ENCODE measurements around the gene AIRE.
A peak's percentile ranks its signal among the peaks of the same experiment; 100 is the strongest.
"Not testable (repeated sequence)": the region's sequence is repeated elsewhere in the genome, so short reads cannot be mapped to it uniquely, and the experiment has no call there.

AIRE gene

DNA sequence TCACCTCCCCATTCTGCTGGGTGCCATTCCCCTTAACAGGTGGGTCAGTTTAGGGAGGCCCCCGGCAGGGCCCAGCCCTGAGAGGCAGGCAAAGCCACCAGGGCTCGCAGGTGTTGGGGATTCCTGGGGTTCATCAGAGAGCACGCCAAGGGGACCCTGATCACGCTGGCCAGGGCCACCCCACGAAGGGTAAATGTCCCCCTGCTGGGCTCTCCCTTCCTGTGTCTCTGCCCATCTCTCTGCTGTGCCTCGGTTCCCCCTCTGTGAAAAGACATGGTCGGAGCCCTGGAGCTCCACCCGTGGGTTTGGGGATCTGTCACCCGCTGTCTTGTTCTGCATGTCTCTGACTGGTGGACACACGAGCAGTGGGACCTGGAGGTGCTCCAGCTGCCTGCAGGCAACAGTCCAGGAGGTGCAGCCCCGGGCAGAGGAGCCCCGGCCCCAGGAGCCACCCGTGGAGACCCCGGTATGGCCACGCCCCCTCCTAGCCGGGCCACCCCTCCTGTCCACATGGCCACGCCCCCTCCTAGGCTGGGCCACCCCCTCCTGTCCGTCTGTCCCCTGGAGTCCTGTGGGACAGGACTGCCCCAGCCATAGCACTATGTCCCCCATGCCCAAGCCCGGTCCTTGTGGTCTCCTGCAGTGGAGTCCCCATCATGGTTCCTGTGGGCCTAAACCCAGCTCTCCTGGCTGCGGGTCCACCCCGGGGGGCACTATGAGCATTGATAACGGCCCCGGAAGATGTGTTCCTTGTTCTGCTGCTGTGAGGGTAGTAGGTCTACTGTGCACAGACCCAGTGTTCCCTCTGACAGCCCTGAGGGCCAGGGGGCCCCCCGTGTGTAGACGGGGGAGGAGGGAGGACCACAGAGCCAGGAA, 6.5 kb downstream of the AIRE start:
- no peak for DNase-seq (ENCODE audit: low read depth in 2 of 2)

DNA sequence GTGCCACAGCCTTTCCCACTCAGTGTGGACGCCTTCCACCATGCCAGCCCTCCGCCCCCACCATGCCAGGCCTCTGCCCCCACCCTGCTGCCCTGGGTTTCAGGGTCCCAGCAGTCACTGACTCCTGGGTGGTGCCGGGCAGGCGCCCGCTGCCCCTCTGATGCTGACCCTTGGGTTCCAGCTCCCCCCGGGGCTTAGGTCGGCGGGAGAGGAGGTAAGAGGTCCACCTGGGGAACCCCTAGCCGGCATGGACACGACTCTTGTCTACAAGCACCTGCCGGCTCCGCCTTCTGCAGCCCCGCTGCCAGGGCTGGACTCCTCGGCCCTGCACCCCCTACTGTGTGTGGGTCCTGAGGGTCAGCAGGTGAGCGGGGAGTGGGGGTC, 7.1 kb downstream of the AIRE start:
- DNase-seq (ENCODE audit: low read depth in 2 of 2) = no peak

DNA sequence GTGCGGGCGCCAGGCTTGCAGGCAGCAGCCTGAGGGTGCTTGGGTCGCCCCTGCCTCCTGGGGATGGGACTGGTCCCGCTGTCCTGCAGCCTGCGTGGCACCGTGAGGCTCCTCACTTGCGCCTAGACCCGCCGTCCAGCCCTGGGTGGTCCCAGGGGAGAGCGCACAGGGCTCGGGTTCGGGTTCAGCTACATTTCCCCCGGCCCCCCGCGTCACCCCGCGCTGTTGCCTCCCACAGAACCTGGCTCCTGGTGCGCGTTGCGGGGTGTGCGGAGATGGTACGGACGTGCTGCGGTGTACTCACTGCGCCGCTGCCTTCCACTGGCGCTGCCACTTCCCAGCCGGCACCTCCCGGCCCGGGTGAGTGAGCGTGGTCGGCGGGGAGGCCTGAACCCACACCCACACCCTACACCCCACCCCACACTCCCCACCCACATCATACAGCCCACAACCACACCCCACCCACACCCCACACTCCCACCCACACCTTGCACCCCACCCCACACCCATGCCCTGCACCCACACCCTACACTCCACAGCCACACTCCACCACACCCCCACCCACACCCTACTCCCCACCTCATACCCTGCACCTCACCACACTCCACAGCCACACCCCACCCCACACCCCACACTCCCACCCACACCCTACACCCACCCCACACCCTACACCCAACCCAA, 8.0 kb downstream of the AIRE start:
- no peak for DNase-seq (ENCODE audit: low read depth in 2 of 2)

DNA sequence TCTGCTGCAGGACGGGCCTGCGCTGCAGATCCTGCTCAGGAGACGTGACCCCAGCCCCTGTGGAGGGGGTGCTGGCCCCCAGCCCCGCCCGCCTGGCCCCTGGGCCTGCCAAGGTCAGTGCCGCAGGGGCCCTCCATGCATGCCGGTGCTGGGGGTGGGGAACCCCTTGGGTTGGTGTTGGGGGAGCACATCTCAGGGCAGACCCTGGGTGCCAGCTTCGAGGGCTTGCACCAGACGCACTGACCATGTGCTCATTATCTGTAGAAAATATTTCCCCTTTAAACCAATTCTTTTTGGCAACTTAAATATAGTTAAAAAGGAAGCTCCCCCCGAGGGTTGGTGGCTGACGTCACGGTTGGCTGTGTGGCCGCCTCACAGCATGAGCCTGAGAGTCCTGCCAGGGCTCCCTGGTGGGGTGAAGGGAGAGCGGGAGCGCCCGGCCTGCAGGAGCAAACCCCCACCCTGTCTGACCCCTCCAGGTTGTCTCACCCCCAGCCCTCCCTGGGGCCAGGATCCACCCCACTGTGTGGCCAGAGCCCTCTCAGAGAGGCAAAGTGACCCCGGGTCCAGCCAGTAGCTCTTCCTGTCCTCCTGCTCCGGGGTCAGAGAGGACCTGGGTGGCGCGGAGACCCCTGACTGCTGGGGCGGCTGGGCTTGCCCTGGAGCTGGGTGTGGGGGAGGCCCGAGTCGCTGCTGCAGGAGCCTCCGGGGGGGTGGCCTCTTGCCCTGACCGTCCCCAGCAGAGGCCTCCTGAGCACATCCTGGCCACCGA, 8.9 kb downstream of the AIRE start:
- DNase-seq (ENCODE audit: low read depth in 2 of 2) = no peak

DNA sequence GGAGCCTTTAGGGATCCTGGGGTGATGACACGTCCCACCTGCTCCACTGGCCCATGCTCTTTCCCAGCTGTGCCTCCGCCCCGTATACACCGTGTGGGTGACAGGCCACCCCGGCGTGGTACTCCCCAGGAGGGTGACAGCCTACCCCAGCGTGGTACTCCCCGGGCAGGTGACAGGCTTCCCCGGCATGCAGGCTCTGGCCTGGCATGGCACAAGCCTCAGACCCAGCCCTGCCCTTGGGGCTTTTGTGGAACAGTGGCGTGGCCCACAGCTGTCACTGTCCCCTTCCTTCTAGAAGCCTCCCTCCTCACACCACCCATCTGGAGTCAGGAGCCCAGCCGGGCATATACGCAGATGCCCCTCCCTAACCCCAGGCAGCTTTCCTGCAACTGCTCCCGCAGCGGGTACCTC, 9.5 kb downstream of the AIRE start:
- DNase-seq (ENCODE audit: low read depth in 2 of 2) = no peak

DNA sequence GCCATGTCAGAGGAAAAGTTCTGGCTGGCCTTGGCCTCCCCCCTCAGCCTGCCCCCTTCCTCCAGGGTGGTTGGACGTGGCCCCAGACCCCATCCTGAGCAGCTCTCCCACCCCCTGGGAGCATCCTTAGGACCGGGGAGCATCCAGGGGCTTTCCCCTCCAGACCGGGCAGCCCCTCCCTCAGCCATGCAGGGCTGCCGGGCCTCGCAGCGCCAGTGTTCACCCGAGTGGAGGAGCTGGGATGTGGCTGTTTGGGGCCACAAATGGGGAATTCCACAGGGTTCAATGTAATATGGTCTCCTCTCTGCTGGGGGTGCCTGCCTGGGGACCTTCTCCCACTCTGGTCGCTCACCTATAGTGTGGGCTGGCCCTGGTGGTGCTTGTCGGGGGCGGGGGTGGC, 10.0 kb downstream of the AIRE start:
- no peak for DNase-seq (ENCODE audit: low read depth in 2 of 2)

DNA sequence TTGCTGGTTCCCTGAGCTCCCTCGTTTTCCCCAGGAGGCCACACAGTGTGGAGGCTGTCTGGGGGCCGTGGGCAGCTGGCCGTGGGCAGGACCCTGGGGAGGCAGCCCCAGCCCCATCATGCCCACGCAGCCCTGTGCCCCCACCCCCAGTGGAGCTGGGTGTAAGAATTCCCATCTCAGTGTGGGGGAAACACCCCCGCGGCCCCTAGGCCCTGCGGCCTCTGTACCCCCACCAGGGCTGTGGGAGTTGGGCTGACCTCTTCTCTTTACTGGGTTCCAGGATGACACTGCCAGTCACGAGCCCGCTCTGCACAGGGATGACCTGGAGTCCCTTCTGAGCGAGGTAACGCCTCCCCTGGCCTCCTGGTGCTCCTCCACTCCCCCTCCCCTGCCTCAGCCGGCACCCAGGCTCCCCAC, 10.4 kb downstream of the AIRE start:
- no peak for DNase-seq (ENCODE audit: low read depth in 2 of 2)

DNA sequence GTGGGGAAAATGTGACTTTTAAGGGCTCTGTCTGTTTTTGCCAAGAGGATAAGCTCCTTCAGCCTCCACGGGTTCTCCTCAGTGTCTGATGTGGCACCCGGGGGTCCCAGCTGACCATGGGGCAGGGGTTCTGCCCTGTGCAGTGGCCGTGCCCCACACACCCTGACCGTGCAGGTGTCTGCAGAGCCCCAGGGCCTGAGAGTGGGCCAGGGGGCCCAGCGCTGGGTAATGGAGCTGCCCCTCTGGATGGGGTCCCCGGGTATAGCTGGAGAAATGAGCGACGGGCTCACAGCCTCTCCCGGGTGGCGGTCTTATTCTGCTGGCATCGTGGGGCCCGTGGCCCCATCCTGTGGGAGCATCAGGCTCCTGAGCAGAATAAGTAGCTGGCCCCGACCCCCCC, 11.2 kb downstream of the AIRE start:
- no peak for DNase-seq (ENCODE audit: low read depth in 2 of 2)

DNA sequence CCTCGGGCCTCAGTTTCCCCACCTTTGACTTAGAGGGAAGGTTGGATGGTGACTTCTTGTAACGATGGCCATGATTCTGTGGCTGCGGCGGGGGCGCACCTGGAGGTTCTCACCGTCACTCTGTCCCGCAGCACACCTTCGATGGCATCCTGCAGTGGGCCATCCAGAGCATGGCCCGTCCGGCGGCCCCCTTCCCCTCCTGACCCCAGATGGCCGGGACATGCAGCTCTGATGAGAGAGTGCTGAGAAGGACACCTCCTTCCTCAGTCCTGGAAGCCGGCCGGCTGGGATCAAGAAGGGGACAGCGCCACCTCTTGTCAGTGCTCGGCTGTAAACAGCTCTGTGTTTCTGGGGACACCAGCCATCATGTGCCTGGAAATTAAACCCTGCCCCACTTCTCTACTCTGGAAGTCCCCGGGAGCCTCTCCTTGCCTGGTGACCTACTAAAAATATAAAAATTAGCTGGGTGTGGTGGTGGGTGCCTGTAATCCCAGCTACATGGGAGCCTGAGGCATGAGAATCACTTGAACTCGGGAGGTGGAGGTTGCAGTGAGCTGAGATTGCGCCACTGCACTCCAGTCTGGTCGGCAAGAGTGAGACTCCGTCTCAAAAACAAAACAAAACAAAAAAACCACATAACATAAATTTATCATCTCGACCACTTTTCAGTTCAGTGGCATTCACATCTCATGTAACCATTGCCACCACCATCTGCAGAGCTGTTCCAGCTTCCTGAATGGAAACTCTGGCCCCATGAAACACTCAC, 12.0 kb downstream of the AIRE start:
- DNase-seq (ENCODE audit: low read depth in 2 of 2) = peak; percentile 66 to 67

DNA sequence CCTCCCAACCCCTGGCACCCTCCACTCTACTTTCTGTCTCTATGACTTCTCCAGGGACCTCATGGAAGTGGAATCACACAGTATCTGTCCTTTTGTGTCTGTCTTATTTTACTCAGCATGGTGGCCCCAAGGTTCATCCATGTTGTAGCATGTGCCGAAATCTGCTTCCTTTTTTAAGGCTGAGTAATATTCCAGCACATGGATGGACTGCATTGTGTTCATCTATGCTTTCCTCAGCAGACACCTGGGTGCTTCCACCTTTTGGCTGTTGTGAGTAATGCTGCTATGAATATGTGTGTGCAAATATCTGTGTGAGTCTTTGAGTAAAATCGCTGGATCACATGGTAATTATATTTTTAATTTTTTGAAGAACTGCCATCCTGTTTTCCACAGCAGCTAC, 12.6 kb downstream of the AIRE start:
- DNase-seq (ENCODE audit: low read depth in 2 of 2) = no peak

DNA sequence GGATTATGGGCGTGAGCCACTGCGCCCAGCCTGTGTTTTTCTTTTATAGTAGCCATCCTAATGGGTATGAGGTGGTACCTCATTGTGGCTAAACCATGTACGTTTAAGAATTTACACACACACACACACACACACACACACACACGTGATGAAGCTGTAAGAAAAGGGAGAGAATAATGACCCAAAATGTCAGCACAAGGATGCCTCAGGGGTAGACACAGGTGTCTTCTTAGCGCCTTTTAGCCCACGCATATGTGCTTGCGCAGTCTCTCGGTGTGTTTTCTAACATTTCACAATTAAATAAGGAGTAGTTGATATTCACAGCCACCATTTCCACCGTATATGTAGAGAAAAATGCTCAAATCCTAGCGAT, 13.4 kb downstream of the AIRE start:
- DNase-seq (ENCODE audit: low read depth in 2 of 2) = no peak

DNA sequence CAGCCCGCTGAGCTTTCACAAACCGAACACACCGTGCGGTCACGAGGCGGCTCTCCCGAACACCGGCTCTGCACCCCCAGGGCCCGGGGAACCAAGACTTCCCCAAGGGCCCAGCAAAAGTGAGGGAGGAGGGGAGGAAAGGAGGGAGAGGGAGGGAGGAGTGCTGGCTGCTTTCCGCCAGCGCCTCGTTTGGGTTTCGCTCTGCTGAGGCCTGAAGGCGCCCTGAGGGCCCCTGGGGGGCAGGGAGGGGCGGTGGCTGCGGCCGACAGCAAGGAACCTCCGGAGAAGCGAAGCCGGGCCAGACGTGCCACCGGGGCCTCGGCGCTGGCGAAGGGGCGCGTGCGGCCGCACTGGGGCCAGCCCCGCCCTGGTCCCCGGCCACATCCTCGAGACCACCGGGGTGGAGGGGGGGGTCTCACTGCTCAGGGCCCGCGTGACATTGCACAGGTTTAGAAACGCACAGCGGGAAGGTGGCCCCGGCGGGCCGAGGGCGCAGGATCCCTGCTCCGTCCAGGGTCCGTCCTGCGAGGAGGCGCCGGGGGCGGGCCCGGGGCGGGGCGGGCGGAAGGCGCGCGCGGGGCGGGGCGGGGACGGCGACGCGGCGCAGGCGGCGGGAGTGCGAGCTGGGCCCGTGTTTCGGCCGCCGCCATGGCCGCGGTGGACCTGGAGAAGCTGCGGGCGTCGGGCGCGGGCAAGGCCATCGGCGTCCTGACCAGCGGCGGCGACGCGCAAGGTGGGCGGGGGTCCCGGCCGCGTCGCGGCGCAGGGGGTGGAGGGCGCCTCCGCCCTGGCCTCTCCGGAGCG, 14.0 kb downstream of the AIRE start, which contains the start of gene PFKL:
Gene PFKL, plus strand, starts transcription at position 596 of the 804 bp plus-strand sequence. Its CDS starts 53 bp downstream, at position 649.
- peak in 1 of 2 donors; percentile 66 for DNase-seq (ENCODE audit: low read depth in 2 of 2)

DNA sequence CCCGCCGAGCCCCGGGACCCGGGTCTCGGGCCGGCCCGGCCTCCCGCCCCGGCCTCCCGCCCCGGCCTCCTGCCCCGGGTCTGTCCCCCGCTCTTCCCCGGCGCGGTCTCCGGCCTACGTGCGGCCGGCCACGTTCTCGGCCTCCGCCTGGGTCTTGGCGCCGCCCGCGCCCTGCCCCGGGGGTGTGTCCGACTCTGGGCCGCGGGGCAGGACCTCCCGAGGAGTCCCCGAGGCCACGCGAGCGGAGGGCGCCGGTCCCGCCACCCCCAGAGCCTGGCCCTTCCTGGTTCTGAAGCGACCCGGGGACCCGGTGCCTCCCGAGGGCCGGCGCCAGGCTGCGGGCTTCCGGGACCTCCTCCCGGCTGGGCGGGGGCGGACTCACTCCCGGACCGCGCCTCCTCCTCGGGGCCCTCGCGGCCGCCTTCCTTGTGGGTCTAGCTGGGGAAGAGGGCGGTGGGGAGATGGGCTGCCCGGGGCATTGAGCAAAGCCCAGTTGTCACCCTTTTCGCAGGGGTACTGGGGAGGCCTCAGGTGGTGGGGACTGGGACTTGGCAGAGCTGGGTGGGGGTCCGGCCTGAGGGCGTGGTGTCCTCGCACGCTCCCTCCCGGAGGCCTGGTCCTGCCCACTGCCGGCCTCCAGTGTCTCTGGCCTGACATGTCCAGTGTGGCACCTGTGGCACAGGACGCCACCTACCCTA, 14.7 kb downstream of the AIRE start:
- peak in 1 of 2 donors; percentile 64 for DNase-seq (ENCODE audit: low read depth in 2 of 2)

DNA sequence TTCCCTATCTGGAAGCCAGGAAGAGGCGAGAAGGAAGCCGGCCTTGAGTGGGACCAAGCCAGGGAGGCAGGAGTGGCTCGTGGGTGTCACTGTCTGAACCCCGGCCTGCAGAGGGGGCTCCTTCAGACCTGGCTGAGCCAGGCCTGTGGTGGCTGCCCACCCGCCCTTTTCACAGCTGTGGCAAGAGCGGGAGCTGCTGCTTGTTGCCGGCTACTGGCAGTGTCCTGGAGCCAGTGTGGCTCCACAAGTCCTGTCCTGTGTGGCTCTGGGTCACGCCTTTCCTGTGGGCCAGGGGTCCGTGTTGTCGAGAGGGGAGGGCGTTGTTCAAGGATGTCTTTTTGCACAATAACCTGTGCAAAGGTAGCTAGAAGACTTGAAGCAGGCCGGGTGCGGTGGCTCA, 15.5 kb downstream of the AIRE start:
- no peak for DNase-seq (ENCODE audit: low read depth in 2 of 2)

DNA sequence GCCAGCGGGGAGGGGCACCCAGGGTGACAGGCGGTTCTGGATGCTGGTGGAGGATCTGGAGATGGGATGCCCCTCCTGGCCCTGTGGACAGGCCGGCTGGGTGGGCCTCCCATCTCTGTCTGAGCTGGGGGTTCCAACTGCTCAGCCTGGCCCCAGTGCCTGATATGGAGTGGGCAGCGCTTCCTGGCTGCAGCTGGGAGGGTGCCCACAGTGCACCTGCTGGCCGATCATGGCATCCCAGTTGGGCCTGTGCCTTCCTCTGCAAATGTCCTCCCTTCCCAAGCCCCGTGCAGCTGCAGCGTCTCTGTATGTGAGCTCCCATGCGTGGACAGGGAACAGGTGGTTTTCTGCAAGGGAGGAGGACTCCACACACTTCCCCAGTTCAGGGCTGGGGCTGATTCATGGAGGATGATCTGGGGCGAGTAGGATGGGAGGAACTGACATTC, 16.3 kb downstream of the AIRE start:
- DNase-seq (ENCODE audit: low read depth in 2 of 2) = no peak

DNA sequence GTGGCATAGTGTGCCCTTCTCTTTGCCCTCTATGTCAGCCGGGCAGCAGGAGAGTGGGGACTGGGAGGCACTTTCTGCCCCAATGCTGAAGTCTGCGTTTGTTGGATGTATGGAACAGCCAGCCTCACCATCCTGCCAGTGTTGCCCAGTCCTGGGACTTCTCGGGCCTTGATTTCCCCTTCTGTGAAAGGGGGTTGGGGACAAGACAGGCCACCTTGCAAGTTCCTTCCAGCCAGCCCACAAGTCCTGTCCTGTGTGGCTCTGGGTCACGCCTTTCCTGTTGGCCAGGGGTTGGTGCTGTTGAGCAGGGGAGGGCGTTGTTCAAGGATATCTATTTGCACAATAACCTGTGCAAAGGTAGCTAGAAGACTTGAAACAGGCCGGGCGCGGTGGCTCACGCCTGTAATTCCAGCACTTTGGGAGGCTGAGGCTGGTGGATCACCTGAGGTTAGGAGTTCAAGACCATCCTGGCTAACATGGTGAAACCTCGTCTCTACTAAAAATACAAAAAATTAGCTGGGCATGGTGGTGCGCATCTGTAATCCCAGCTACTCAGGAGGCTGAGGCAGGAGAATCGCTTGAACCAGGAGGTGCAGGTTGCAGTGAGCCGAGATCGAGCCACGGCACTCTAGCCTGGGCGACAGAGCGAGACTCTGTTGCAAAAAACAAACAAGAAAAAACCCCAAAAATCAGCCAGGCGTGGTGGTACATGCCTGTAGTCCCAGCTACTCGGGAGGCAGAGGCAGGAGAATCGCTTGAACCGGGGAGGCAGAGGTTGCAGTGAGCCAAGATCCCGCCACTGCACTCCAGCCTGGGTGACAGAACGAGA, 17.1 kb downstream of the AIRE start:
- not testable (repeated sequence) for DNase-seq (ENCODE audit: low read depth in 2 of 2)

DNA sequence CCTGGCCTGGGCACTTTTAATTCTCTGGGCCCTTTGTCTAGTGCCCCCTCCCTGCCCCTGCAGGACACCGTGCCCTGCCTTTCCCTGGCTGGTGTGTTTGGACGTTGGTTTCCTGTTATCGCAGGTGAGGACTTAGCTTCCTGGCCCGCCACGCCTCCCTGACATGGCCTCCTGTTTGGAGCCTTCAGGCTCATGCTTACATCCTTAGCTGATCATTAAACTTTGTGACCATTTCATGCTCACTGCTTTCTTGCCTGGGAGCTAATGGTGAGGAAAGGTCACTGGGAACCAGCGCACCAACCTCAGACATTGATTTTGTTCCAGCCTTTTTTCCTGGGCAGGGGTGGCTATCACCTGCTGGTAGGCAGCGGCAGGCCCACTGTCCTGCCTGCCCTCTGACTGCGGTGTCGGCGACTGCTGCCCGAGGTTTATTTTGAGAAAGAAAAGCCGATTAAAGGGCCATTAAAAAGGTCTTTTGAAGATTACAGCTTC, 17.9 kb downstream of the AIRE start:
- DNase-seq (ENCODE audit: low read depth in 2 of 2) = no peak

DNA sequence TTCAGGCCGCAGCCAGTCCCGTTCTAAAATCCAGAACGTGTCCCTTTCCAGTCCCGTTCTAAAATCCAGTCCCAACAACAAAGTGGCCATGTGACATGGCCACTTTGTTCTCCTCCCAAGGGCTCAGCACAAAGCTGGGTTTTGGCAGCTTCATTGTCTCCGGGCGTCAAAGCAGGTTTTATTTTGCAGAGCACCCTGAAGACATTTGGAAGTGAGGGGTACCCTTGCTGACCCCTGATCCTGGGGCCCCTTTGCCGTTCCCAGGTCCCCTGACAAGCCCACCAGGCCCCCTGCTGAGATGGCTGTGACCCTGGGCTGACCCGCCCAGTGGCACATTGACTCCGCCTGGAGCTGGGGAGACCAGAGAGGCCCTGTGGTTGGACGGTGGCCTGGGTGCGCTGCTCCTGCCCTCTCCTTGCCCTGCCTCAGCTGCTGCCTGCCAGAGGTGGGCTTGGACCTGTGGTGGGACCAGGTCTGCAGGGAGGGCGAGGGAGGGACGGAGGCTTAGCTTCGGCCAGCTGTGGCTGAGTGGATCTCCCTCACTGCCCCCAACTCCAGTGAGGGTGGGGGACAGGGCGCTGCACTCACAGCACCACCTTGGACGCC, 18.4 kb downstream of the AIRE start:
- DNase-seq (ENCODE audit: low read depth in 2 of 2) = no peak

DNA sequence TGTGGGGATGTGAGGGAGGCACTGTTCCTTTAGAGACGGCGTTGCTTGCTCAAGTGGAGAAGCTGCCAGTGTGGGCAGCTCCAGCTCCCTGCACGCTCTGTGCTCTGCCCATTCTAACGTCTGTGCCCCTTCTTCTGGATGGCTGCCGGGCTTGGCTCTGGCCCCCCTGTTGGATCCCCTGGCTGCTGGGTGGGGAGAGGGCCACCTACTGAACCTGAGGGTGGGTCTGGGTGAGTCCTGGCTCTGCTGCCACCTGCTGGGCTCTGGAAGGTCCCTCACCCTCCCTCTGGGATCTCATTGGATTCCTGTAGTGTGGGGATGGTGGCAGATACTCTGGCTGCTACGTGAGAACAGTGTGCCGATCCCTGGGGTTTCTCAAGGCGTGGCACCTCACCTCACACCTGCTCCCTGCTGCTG, 19.2 kb downstream of the AIRE start:
- DNase-seq (ENCODE audit: low read depth in 2 of 2) = peak; percentile 34 to 42

All from stimulated activated CD4-positive, alpha-beta T cell treated with anti-CD3 and anti-CD28 coated beads, Interleukin-1b, Interleukin-23, amount 100 ng/mL, for 4 hours (primary cell).